GM18951 (cell line): ENCODE data around the gene AGPAT1.
"Not testable (repeated sequence)": the region's sequence is repeated elsewhere in the genome, so short reads cannot be mapped to it uniquely, and the experiment has no call there.

Source experiments
- POLR2A ChIP-seq: IDR thresholded peaks from 4 replicates; pipeline ENCODE4 v1.6.1; 2011; ENCODE audit warnings: mild to moderate bottlenecking; ENCODE audit not compliant: insufficient read length, insufficient read depth; ENCODE audit errors: extremely low read depth
- in situ Hi-C: fragments of 300-500 bp; cut with MboI; formaldehyde crosslinking; loops from one replicate; pipeline ENCODE4 v1.12.0; 2022; ENCODE audit warnings: low sequenced_read_pairs, mixed read lengths, inconsistent platforms; ENCODE audit not compliant: unreplicated experiment

Gene AGPAT1

GRCh38 chr6:32149932-32150870 lies 25.7 kb downstream of the AGPAT1 start:
- in situ Hi-C loops, result no loop called here
- TF ChIP-seq POLR2A, result no peak

GRCh38 chr6:32149092-32149755 lies 26.7 kb downstream of the AGPAT1 start:
- no peak for TF ChIP-seq POLR2A
- in situ Hi-C loops, result no loop called here

- in situ Hi-C loops, result no loop called here
- no peak for TF ChIP-seq POLR2A
Observed at GRCh38 chr6:32148289-32149091, 27.4 kb downstream of the AGPAT1 start.

- in situ Hi-C loops, result no loop called here
- TF ChIP-seq POLR2A, result no peak
Observed at GRCh38 chr6:32147401-32148132, 28.3 kb downstream of the AGPAT1 start.

- in situ Hi-C loops, result no loop called here
- TF ChIP-seq POLR2A, result no peak
Observed at GRCh38 chr6:32146687-32147086, 29.2 kb downstream of the AGPAT1 start.

- in situ Hi-C loops, result no loop called here
Observed at GRCh38 chr6:32146287-32146686, 29.6 kb downstream of the AGPAT1 start.

GRCh38 chr6:32144238-32144637 lies 31.6 kb downstream of the AGPAT1 start:
- in situ Hi-C loops, result not testable (repeated sequence)

More at GRCh38 chr6:32146287-32146686, 29.6 kb downstream of the AGPAT1 start:
- no peak for TF ChIP-seq POLR2A

GRCh38 chr6:32140420-32141046 lies 35.4 kb downstream of the AGPAT1 start:
- in situ Hi-C loops, result no loop called here
- TF ChIP-seq POLR2A, result no peak

- no peak for TF ChIP-seq POLR2A
- in situ Hi-C loops, result no loop called here
Observed at GRCh38 chr6:32139590-32139989, 36.3 kb downstream of the AGPAT1 start.

- TF ChIP-seq POLR2A, result no peak
- in situ Hi-C loops, result no loop called here
Observed at GRCh38 chr6:32137454-32137853, 38.4 kb downstream of the AGPAT1 start.

GRCh38 chr6:32133786-32134185 lies 42.1 kb downstream of the AGPAT1 start:
- TF ChIP-seq POLR2A, result no peak
- in situ Hi-C loops, result no loop called here

- in situ Hi-C loops, result no loop called here
- TF ChIP-seq POLR2A, result no peak
Observed at GRCh38 chr6:32132110-32132509, 43.8 kb downstream of the AGPAT1 start.
